Body of pancreas (tissue), 4 donors: ENCODE results near the gene GTPBP2. TPM values are rescaled to one million over a fixed set of nuclear protein-coding genes. Genes with fewer than 3 reads are reported as not detected.
A peak's percentile ranks its signal among the peaks of the same experiment; 100 is the strongest.

ENCODE experiments used
- ATAC-seq: fragments of 150-250 bp; one replicate; pipeline ENCODE4 v1.9.1; 2016
- DNase-seq, 4 donors: peaks; one replicate each; pipeline ENCODE4 v3.0.0-alpha.2; 2019
- H3K27ac ChIP-seq, 4 donors: fragments of 200-600 bp; sonication (generic); 1 replicate in 3 of 4; 2 replicates in 1 of 4; pipeline versions ENCODE4 v1.5.1 to v1.6.1; 2016 to 2019; ENCODE audit warnings: mild to moderate bottlenecking in 1 of 4, mixed read lengths in 1 of 4, moderate library complexity in 1 of 4
- H3K27me3 ChIP-seq, 2 donors: fragments of 200-600 bp; sonication (generic); one replicate each; pipeline ENCODE4 v1.6.0; 2016; ENCODE audit warnings: mild to moderate bottlenecking in 1 of 2
- H3K36me3 ChIP-seq, 2 donors: fragments of 200-600 bp; sonication (generic); replicated peaks in 1 of 2; 2 replicates each; pipeline ENCODE4 v1.5.1; 2016; ENCODE audit warnings: low read depth in 2 of 2; ENCODE audit not compliant: insufficient read depth in 1 of 2
- H3K4me1 ChIP-seq: fragments of 200-600 bp; sonication (generic); one replicate; pipeline ENCODE4 v1.6.0; 2016
- H3K4me3 ChIP-seq, 2 donors: fragments of 200-600 bp; sonication (generic); 1 replicate in 1 of 2; 2 replicates in 1 of 2; pipeline ENCODE4 v1.5.1; 2016 to 2019
- H3K9me3 ChIP-seq, 3 donors: fragments of 200-600 bp; sonication (generic); 1 replicate in 2 of 3; 2 replicates in 1 of 3; pipeline ENCODE4 v1.5.1; 2016
- POLR2A ChIP-seq, 3 donors: fragments of 450-650 bp; IDR thresholded peaks; one replicate each; pipeline ENCODE4 v1.6.1; 2016; ENCODE audit warnings: antibody characterized with exemption in 3 of 3, mild to moderate bottlenecking in 2 of 3
- WGBS, 2 donors: methylation state at CpG; one replicate each; pipeline ENCODE4 v1.1.5; 2017; 5-methylcytosine and 5-hydroxymethylcytosine counted together
- intact Hi-C: fragments of 100-400 bp; cut with DNase I; formaldehyde crosslinking; loops from one replicate; pipeline ENCODE4 v1.15.1; 2023
- total RNA-seq, 2 donors: library from RNA; depleted of rRNA; stranded (reverse); fragments of >200 nt; gene quantifications; one replicate each; pipeline ENCODE4 v1.1.0, GENCODE V29; 2016
- TF ChIP-seq, protein P1 (sequence below), 7 experiments: fragments of 450-650 bp in 4 of 7; fragments of 200-600 bp in 3 of 7; sonication (generic) in 3 of 7; IDR thresholded peaks; one replicate each; pipeline ENCODE4 v1.5.1; 2016 to 2019; ENCODE audit warnings: antibody characterized with exemption in 7 of 7

GTPBP2 gene
- total RNA-seq, 2 donors from 2014 or later = 32.9 to 55.0 TPM

DNA sequence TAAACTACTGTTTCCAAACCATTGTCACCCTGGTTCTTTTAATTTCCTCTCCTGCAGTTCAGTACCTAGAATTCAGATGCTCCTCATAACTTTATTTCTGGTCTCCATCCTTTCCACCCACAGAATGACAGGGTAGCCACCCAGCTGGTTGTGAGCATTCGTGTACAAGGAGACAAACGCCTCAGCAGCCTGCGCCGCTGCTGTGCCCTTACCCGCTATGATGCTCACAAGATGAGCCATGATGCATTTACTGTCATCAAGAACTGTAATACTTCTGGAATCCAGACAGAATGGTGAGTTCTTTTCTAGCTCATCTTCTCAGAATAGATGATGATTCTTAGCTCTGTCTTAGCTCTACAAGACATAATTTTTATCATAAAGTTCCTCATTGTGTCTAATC is 18.6 kb downstream of the GTPBP2 start:
- Histone ChIP-seq H3K27me3 (no peaks in the 10 kb centered on the region), H3K27ac (no peak overlapping the region), H3K36me3 (peaks cover 0 to 5% of the 10 kb centered on the region in 2 donors), H3K9me3 (no peaks in the 10 kb centered on the region), H3K4me1 (no peaks in the 10 kb centered on the region), H3K4me3 (no peak overlapping the region)
- intact Hi-C loops = no loop called here
- ATAC-seq (no peak), DNase-seq (no peak)
- 95 to 98% methylated on average over 5 of the region's 5 CpGs for WGBS, 2 donors
- TF ChIP-seq POLR2A (IDR thresholded peaks at IDR 0.05) = no peak
- TF ChIP-seq, protein P1, sequence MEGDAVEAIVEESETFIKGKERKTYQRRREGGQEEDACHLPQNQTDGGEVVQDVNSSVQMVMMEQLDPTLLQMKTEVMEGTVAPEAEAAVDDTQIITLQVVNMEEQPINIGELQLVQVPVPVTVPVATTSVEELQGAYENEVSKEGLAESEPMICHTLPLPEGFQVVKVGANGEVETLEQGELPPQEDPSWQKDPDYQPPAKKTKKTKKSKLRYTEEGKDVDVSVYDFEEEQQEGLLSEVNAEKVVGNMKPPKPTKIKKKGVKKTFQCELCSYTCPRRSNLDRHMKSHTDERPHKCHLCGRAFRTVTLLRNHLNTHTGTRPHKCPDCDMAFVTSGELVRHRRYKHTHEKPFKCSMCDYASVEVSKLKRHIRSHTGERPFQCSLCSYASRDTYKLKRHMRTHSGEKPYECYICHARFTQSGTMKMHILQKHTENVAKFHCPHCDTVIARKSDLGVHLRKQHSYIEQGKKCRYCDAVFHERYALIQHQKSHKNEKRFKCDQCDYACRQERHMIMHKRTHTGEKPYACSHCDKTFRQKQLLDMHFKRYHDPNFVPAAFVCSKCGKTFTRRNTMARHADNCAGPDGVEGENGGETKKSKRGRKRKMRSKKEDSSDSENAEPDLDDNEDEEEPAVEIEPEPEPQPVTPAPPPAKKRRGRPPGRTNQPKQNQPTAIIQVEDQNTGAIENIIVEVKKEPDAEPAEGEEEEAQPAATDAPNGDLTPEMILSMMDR (IDR thresholded peaks at IDR 0.05) = no peak

DNA sequence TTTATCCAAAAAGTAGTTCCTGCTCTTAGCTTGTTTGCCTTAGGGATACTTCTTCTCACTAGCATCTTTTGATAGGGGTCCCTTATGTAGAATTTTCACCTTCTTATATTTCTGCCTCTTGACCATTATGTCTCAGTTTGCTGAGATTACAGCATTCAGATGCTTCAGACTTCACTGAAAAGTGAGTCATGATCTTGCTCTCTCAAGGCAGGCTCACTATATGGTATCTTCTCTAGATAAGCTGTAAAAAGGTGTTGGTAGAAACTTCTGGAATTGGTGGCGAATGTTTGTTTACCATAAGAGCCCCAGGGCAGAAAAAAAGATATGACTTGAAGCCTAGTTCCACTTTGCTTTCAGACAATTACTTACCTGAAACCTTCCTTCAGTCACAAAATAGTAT is 19.7 kb downstream of the GTPBP2 start:
- TF ChIP-seq POLR2A (IDR thresholded peaks at IDR 0.05) = no peak
- TF ChIP-seq, protein P1 (IDR thresholded peaks at IDR 0.05) = no peak
- Histone ChIP-seq H3K36me3 (peaks cover 0 to 5% of the 10 kb centered on the region in 2 donors), H3K4me3 (no peak overlapping the region), H3K27me3 (no peaks in the 10 kb centered on the region), H3K27ac (no peak overlapping the region), H3K4me1 (no peaks in the 10 kb centered on the region), H3K9me3 (no peaks in the 10 kb centered on the region)
- intact Hi-C loops = no loop called here
- ATAC-seq = no peak
- no peak for DNase-seq
- 71 to 95% methylated on average over 1 of the region's 1 CpG for WGBS, 2 donors

DNA sequence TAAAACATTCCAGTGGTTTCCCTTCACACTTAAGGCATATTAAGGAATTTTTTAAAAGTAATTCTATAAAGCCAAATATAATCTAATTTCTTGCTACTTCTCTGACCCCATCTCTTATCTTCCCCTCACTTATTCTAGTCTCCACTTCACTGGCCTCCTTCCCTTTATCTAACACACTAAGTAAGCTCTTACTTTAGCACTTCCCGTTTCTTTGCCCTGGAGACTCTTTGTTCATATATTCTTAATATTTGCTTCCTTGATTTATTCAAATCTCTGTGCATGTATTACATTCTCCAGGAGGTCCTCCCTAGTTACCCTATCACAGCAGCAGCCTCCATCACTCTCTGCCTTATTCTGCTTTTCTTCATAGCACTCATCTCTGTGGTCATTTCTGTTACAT is 20.3 kb downstream of the GTPBP2 start:
- Histone ChIP-seq H3K4me3 (no peak overlapping the region), H3K36me3 (no peaks in the 10 kb centered on the region), H3K27ac (no peak overlapping the region), H3K27me3 (no peaks in the 10 kb centered on the region), H3K9me3 (no peaks in the 10 kb centered on the region), H3K4me1 (no peaks in the 10 kb centered on the region)
- intact Hi-C loops = no loop called here
- 65 to 86% methylated on average over 1 of the region's 1 CpG for WGBS, 2 donors
- TF ChIP-seq, protein P1 (IDR thresholded peaks at IDR 0.05) = no peak
- TF ChIP-seq POLR2A (IDR thresholded peaks at IDR 0.05) = no peak
- DNase-seq (no peak), ATAC-seq (no peak)

DNA sequence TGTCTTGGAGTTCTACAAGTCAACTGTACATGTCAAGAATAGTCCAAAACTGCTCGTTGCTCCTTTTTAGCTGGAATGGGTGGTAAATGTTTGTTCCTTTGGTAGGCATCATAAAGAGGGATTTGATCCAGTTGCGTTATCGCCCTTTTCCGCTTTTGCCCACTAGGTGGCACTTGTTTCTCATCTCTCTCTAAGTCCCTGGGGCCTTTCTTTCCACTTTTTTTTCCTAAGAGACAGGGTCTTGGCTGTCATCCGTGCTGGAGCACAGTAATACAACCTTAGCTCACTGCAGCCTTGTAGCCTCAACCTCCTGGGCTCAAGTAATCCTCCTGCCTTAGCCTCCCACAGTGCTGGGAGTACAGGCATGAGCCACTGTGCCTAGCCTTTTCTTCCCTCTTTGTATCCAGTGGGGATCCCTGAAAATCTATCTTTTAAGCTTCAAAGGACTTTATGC is 20.7 kb downstream of the GTPBP2 start:
- WGBS, 2 donors = 2 to 5% methylated on average over 5 of the region's 5 CpGs
- Histone ChIP-seq H3K27me3 (no peaks in the 10 kb centered on the region), H3K36me3 (no peaks in the 10 kb centered on the region), H3K4me1 (no peaks in the 10 kb centered on the region), H3K27ac (no peak overlapping the region), H3K4me3 (no peak overlapping the region), H3K9me3 (no peaks in the 10 kb centered on the region)
- DNase-seq (peak; percentile 71 to 83 (median 74)), ATAC-seq (peak; percentile 50)
- intact Hi-C loops = no loop called here
- TF ChIP-seq POLR2A (IDR thresholded peaks at IDR 0.05) = no peak
- TF ChIP-seq, protein P1 (IDR thresholded peaks at IDR 0.05) = peak; percentile 64 to 76 (median 68)

DNA sequence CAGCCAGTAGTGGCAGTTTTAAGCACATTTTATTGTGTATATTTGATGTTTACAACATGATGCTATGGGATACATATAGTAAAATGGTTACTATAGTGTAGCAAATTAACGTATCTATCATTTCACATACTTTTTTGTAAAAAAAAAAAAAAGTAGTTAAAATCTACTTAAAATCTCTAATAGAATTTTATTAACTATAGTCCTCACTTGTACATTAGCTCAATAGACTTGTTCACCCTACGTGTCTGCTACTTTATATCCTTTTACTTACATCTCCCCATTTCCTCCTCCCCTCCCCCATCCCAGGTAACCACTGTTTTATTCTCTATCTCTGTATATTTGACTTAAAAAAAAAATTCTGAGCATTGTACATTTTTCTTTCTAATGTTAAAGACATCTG is 23.0 kb downstream of the GTPBP2 start:
- ATAC-seq (no peak), DNase-seq (no peak)
- H3K27me3 ChIP-seq = no peaks in the 10 kb centered on the region
- no peaks in the 10 kb centered on the region for H3K4me1 ChIP-seq
- intact Hi-C loops = no loop called here
- no peak for TF ChIP-seq POLR2A (IDR thresholded peaks at IDR 0.05)
- TF ChIP-seq, protein P1 (IDR thresholded peaks at IDR 0.05) = no peak
- WGBS, 2 donors = 95 to 97% methylated on average over 2 of the region's 2 CpGs
- H3K27ac ChIP-seq = no peak overlapping the region
- peaks cover 0 to 3% of the 10 kb centered on the region in 2 donors for H3K36me3 ChIP-seq
- no peak overlapping the region for H3K4me3 ChIP-seq
- H3K9me3 ChIP-seq = no peaks in the 10 kb centered on the region
